ENCODE data around the gene EI24. TPM values are rescaled to one million over a fixed set of nuclear protein-coding genes. Genes with fewer than 3 reads are reported as not detected.

EI24 gene
- total RNA-seq, 1 experiment from 2014 or later: 151 TPM

DNA sequence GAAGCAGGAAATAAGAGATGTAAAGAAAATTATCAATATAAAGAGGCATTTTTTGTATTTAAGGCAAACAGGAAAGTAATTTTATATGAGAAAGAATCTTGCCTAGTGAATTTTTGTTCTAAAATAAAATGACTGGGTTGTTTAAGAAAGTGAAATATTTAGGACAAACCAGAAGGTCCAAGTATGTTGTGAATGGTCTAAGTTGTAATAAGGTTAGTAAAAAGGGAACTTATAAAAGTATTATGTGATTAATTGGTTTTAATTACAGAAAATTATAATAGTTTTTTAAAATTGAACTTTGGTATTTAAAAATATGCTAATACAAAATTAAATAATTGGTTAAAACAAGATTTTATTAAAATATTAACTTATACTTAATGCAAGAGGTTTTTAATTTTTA lies 26.6 kb upstream of the EI24 start:
- Histone ChIP-seq H3T11ph (ENCODE audit: low read length) (no peak overlapping the region), H3K23ac (ENCODE audit: insufficient read length, low read depth, low read length) (no peak overlapping the region), H4K91ac (ENCODE audit: insufficient read length, low read depth, low read length) (no peak overlapping the region), H3K9me3 (ENCODE audit: control insufficient read depth, low read depth, low read length) (peaks cover 16% of the 10 kb centered on the region), H3K18ac (ENCODE audit: insufficient read length, low read depth, low read length) (no peak overlapping the region), H3K79me2 (ENCODE audit: insufficient read depth, low read length) (no peaks in the 10 kb centered on the region), H3K23me2 (ENCODE audit: insufficient read length, low read depth, low read length, poor library complexity, severe bottlenecking) (no peaks in the 10 kb centered on the region), H2AFZ (ENCODE audit: low read length) (no peak overlapping the region), H4K20me1 (ENCODE audit: control insufficient read depth, insufficient read depth, insufficient read length) (no peaks in the 10 kb centered on the region), H3K56ac (ENCODE audit: insufficient read length, low read depth, low read length) (no peak overlapping the region), H3K27ac (ENCODE audit: insufficient read length, low read depth, low read length) (no peak overlapping the region), H3K27me3 (ENCODE audit: insufficient read depth, low read length) (no peaks in the 10 kb centered on the region), H3K4me2 (ENCODE audit: insufficient read depth, insufficient read length, low read length) (no peak overlapping the region), H3K14ac (ENCODE audit: insufficient read depth, low read length) (no peak overlapping the region), H3K4ac (ENCODE audit: low read depth, low read length) (no peak overlapping the region), H3K4me1 (ENCODE audit: insufficient read depth, low read length) (no peaks in the 10 kb centered on the region), H4K5ac (ENCODE audit: insufficient read length, low read depth, low read length) (no peak overlapping the region), H4K8ac (replicated peaks; ENCODE audit: insufficient read length, low read depth, low read length) (no peak overlapping the region), H2BK120ac (ENCODE audit: low read depth, low read length, poor library complexity, severe bottlenecking) (no peak overlapping the region), H2BK15ac (ENCODE audit: low read depth, low read length) (no peak overlapping the region), H3K79me1 (ENCODE audit: insufficient read depth, low read depth, low read length, poor library complexity, severe bottlenecking) (no peaks in the 10 kb centered on the region), H2BK12ac (ENCODE audit: insufficient read length, low read depth, low read length) (no peak overlapping the region), H2BK20ac (ENCODE audit: low read depth, low read length, poor library complexity, severe bottlenecking) (no peak overlapping the region), H2BK5ac (ENCODE audit: insufficient read length, low read length) (no peak overlapping the region), H2AK5ac (ENCODE audit: insufficient read length, low read length) (no peak overlapping the region), H3K9ac (ENCODE audit: extremely low read depth, insufficient read length, low read length) (no peak overlapping the region)
- TF ChIP-seq, protein P1, sequence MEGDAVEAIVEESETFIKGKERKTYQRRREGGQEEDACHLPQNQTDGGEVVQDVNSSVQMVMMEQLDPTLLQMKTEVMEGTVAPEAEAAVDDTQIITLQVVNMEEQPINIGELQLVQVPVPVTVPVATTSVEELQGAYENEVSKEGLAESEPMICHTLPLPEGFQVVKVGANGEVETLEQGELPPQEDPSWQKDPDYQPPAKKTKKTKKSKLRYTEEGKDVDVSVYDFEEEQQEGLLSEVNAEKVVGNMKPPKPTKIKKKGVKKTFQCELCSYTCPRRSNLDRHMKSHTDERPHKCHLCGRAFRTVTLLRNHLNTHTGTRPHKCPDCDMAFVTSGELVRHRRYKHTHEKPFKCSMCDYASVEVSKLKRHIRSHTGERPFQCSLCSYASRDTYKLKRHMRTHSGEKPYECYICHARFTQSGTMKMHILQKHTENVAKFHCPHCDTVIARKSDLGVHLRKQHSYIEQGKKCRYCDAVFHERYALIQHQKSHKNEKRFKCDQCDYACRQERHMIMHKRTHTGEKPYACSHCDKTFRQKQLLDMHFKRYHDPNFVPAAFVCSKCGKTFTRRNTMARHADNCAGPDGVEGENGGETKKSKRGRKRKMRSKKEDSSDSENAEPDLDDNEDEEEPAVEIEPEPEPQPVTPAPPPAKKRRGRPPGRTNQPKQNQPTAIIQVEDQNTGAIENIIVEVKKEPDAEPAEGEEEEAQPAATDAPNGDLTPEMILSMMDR (conservative IDR thresholded peaks at IDR 0.05): no peak
- Mint-ChIP-seq H3K4me3 (no peak overlapping the region), H3K27me3 (ENCODE audit: low read depth) (no peaks in the 10 kb centered on the region; the same call in 1 of the 2 replicates), H3K27ac (no peak overlapping the region), H3K36me3 (ENCODE audit: insufficient read depth in 1 of 3, low read depth in 3 of 3) (peaks cover 5 to 18% (median 13%) of the 10 kb centered on the region in 3 experiments; a peak in 6 of 7 replicates), H3K9me3 (peaks cover 18 to 22% of the 10 kb centered on the region in 2 experiments), H3K4me1 (peaks cover 1 to 2% of the 10 kb centered on the region in 2 experiments; a peak in 1 of 4 replicates)
- no peak for DNase-seq

Measured in H9 (cell line).